Endodermal cell (in vitro differentiated cells): ENCODE data around the gene STX17. TPM values are rescaled to one million over a fixed set of nuclear protein-coding genes. Genes with fewer than 3 reads are reported as not detected.

Source experiments
- DNase-seq: peaks from one replicate; pipeline ENCODE4 v3.0.0-alpha.2; 2017
- H3K27ac ChIP-seq: 2 replicates; pipeline ENCODE4 v1.5.1; 2013; ENCODE audit warnings: mild to moderate bottlenecking, low read depth, low read length, moderate library complexity
- H3K27me3 ChIP-seq: 2 replicates; pipeline ENCODE4 v1.6.1; 2013; ENCODE audit warnings: mild to moderate bottlenecking, low read length, moderate library complexity; ENCODE audit not compliant: insufficient read depth, control insufficient read depth, poor library complexity, severe bottlenecking
- H3K36me3 ChIP-seq: 2 replicates; pipeline ENCODE4 v1.7.0; 2013; ENCODE audit warnings: mild to moderate bottlenecking, low read length, moderate library complexity; ENCODE audit not compliant: control insufficient read depth, insufficient read depth
- H3K4me1 ChIP-seq: one replicate; pipeline ENCODE4 v1.7.0; 2013; ENCODE audit warnings: low read length; ENCODE audit not compliant: control insufficient read depth, insufficient read depth
- H3K4me3 ChIP-seq: 2 replicates; pipeline ENCODE4 v1.5.1; 2013; ENCODE audit warnings: mild to moderate bottlenecking, low read length, moderate library complexity
- H3K9ac ChIP-seq: 2 replicates; pipeline ENCODE4 v1.6.1; 2013; ENCODE audit warnings: mild to moderate bottlenecking, low read length, moderate library complexity; ENCODE audit not compliant: poor library complexity, severe bottlenecking; ENCODE audit errors: extremely low read depth
- H3K9me3 ChIP-seq: 2 replicates; pipeline ENCODE4 v1.6.1; 2013; ENCODE audit warnings: mild to moderate bottlenecking, low read length, moderate library complexity; ENCODE audit not compliant: control insufficient read depth
- H3K27ac Mint-ChIP-seq: 2 replicates; pipeline ENCODE4 v1.8.0; 2020; ENCODE audit warnings: mixed read lengths
- H3K27me3 Mint-ChIP-seq: 2 replicates; pipeline ENCODE4 v1.8.0; 2021; ENCODE audit warnings: mild to moderate bottlenecking, mixed read lengths; ENCODE audit not compliant: insufficient read depth
- H3K36me3 Mint-ChIP-seq: 2 replicates; pipeline ENCODE4 v1.8.0; 2020; ENCODE audit warnings: low read depth, mixed read lengths
- H3K4me1 Mint-ChIP-seq: 2 replicates; pipeline ENCODE4 v1.8.0; 2020; ENCODE audit warnings: mixed read lengths
- H3K4me3 Mint-ChIP-seq: 2 replicates; pipeline ENCODE4 v1.8.0; 2020; ENCODE audit warnings: mild to moderate bottlenecking, moderate library complexity, mixed read lengths
- H3K9me3 Mint-ChIP-seq: 2 replicates; pipeline ENCODE4 v1.8.0; 2020; ENCODE audit warnings: mild to moderate bottlenecking, mixed read lengths
- WGBS, 2 experiments: methylation state at CpG; one replicate each; pipeline versions ENCODE4 v1.1.5 to v1.1.7; 2013; ENCODE audit warnings: missing lambda C conversion rate in 2 of 2, mixed read lengths in 1 of 2; ENCODE audit not compliant: insufficient coverage in 1 of 2, insufficient read length in 1 of 2; 5-methylcytosine and 5-hydroxymethylcytosine counted together
- total RNA-seq, 2 donors: library from RNA; stranded (reverse); fragmentation: NEBNext Ultra II Directional in 1 of 2; extraction: Animal tissue kit (Norgen Biotek cat#: 25700) in 1 of 2; gene quantifications; 2 replicates in 1 of 2; 3 replicates in 1 of 2; pipeline ENCODE4 v1.2.1, GENCODE V29; 2021
- TF ChIP-seq, protein P1 (sequence below): fragments of 200-600 bp; sonication (generic); conservative IDR thresholded peaks from 2 replicates; pipeline ENCODE4 v1.5.0; 2021; ENCODE audit warnings: antibody characterized with exemption, mild to moderate bottlenecking

The STX17 gene
- total RNA-seq, 2 donors from 2014 or later, result 31.6 to 47.4 TPM

DNA sequence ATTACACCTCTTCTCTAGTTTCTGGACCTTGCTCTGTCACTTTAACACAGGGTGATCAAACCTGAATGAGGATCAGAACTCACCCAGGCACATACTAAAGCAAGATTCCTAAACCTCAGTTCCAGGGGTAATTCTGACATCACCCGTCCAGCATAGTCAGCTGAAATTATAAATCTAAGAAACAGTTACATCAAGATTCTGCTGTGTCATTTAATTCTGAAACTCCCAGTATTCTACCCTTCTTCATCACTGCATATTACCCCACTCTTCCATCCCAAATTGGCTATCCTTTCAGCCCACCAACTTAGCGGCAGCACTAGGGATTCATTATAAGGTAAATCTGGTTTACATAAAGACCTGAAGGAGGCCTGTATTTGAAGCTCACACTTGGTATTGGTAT lies 64.0 kb downstream of the STX17 start:
- Mint-ChIP-seq H3K36me3 (peaks cover 19% of the 10 kb centered on the region), H3K9me3 (no peaks in the 10 kb centered on the region), H3K4me1 (peaks cover 36% of the 10 kb centered on the region), H3K27ac (no peak overlapping the region), H3K27me3 (no peaks in the 10 kb centered on the region), H3K4me3 (no peak overlapping the region)
- Histone ChIP-seq H3K27me3 (no peaks in the 10 kb centered on the region), H3K27ac (no peak overlapping the region), H3K36me3 (peaks cover 17% of the 10 kb centered on the region), H3K4me1 (peaks cover 28% of the 10 kb centered on the region), H3K4me3 (no peak overlapping the region), H3K9ac (no peak overlapping the region), H3K9me3 (no peaks in the 10 kb centered on the region)
- 95% methylated on average over 2 of the region's 2 CpGs; no CpG with 5 or more reads in 1 of the 2 experiments for WGBS, 2 experiments
- no peak for DNase-seq
- TF ChIP-seq, protein P1, sequence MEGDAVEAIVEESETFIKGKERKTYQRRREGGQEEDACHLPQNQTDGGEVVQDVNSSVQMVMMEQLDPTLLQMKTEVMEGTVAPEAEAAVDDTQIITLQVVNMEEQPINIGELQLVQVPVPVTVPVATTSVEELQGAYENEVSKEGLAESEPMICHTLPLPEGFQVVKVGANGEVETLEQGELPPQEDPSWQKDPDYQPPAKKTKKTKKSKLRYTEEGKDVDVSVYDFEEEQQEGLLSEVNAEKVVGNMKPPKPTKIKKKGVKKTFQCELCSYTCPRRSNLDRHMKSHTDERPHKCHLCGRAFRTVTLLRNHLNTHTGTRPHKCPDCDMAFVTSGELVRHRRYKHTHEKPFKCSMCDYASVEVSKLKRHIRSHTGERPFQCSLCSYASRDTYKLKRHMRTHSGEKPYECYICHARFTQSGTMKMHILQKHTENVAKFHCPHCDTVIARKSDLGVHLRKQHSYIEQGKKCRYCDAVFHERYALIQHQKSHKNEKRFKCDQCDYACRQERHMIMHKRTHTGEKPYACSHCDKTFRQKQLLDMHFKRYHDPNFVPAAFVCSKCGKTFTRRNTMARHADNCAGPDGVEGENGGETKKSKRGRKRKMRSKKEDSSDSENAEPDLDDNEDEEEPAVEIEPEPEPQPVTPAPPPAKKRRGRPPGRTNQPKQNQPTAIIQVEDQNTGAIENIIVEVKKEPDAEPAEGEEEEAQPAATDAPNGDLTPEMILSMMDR, result no peak

DNA sequence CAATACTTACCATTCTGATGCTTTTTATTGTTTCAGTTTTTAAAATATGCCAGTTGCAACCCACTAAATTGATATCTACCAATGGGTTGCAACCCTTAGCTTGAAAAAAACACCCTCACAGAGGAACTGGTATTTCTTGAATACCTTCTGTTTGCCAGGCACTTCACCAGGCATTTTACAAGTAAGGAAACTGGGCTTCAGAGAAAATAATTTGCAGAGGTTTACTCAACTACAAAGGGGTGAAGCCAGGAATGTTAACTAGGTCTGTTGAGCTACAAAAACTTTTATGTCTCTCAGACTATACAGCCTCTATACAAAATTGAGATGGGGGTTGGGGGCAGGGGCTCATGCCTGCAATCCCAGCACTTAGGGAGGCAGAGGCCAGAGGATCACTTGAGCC lies 65.0 kb downstream of the STX17 start:
- H3K9ac ChIP-seq, result no peak overlapping the region
- H3K27ac ChIP-seq, result no peak overlapping the region
- H3K4me1 ChIP-seq, result peaks cover 21% of the 10 kb centered on the region
- Mint-ChIP-seq H3K4me3 (no peak overlapping the region), H3K36me3 (peaks cover 19% of the 10 kb centered on the region), H3K4me1 (peaks cover 27% of the 10 kb centered on the region), H3K27me3 (no peaks in the 10 kb centered on the region), H3K27ac (no peak overlapping the region), H3K9me3 (no peaks in the 10 kb centered on the region)
- H3K27me3 ChIP-seq, result no peaks in the 10 kb centered on the region
- no peak overlapping the region for H3K4me3 ChIP-seq
- no peaks in the 10 kb centered on the region for H3K9me3 ChIP-seq
- no peak for DNase-seq
- peaks cover 17% of the 10 kb centered on the region for H3K36me3 ChIP-seq
- TF ChIP-seq, protein P1, result no peak

DNA sequence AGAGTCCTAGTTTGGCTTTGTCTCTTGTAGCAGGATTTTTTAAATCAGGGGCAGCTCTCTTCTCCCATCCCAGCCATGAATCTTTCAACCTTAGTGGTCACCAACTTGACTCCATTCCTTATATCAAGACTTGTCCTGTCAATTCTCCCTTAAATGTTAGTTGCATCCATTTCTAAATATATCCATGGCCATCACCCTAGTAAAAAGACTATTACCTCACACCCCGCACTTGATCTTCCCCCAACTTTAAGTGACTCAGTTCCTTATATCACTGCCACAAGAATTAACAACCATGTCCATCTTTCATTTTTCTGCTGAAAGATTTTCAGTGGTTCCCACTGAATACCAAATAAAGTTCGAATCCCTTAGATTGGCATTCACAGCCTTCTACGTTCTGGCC lies 67.0 kb downstream of the STX17 start:
- 90 to 93% methylated on average over 1 to 3 of the region's 3 CpGs for WGBS, 2 experiments

More for the DNA sequence above, 67.0 kb downstream of the STX17 start:
- peaks cover 11% of the 10 kb centered on the region for H3K4me1 ChIP-seq
- DNase-seq, result no peak
- H3K27me3 ChIP-seq, result no peaks in the 10 kb centered on the region
- H3K4me3 ChIP-seq, result no peak overlapping the region
- H3K4me1 Mint-ChIP-seq, result peaks cover 24% of the 10 kb centered on the region
- H3K4me3 Mint-ChIP-seq, result no peak overlapping the region
- no peak overlapping the region for H3K27ac ChIP-seq
- TF ChIP-seq, protein P1, result no peak
- no peaks in the 10 kb centered on the region for H3K27me3 Mint-ChIP-seq
- no peak overlapping the region for H3K27ac Mint-ChIP-seq
- H3K9ac ChIP-seq, result no peak overlapping the region
- peaks cover 17% of the 10 kb centered on the region for H3K36me3 ChIP-seq
- no peaks in the 10 kb centered on the region for H3K9me3 Mint-ChIP-seq
- peaks cover 19% of the 10 kb centered on the region for H3K36me3 Mint-ChIP-seq
- H3K9me3 ChIP-seq, result no peaks in the 10 kb centered on the region
